ENCODE measurements around the gene SLC30A2.

GRCh38 chr1:26079178-26079563 is 33.3 kb upstream of the SLC30A2 start:
- TF ChIP-seq, protein P1, sequence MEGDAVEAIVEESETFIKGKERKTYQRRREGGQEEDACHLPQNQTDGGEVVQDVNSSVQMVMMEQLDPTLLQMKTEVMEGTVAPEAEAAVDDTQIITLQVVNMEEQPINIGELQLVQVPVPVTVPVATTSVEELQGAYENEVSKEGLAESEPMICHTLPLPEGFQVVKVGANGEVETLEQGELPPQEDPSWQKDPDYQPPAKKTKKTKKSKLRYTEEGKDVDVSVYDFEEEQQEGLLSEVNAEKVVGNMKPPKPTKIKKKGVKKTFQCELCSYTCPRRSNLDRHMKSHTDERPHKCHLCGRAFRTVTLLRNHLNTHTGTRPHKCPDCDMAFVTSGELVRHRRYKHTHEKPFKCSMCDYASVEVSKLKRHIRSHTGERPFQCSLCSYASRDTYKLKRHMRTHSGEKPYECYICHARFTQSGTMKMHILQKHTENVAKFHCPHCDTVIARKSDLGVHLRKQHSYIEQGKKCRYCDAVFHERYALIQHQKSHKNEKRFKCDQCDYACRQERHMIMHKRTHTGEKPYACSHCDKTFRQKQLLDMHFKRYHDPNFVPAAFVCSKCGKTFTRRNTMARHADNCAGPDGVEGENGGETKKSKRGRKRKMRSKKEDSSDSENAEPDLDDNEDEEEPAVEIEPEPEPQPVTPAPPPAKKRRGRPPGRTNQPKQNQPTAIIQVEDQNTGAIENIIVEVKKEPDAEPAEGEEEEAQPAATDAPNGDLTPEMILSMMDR (IDR thresholded peaks at IDR 0.05; ENCODE audit: insufficient read depth, low read depth, low read length): no peak
- no peak for TF ChIP-seq EZH2 (IDR thresholded peaks at IDR 0.05; ENCODE audit: insufficient read depth, low read length)

Data from astrocyte (in vitro differentiated cells and primary cell).